SK-N-SH (cell line): ENCODE data around the gene EHD1. TPM values are rescaled to one million over a fixed set of nuclear protein-coding genes. Genes with fewer than 3 reads are reported as not detected.

Experiments used
- CTCF ChIA-PET: fragments of 300-600, 350-600 bp; formaldehyde crosslinking; extraction: SDS; loops from one replicate; lab custom pipeline; 2021; lab: Yijun Ruan, JAX
- POLR2A ChIA-PET: fragments of 350-600 bp; sonication (Branson Sonifier 250); formaldehyde crosslinking; extraction: SDS; loops from one replicate; lab custom pipeline; 2020; ENCODE audit warnings: antibody characterized with exemption, inconsistent platforms; lab: Yijun Ruan, JAX
- DNase-seq: peaks from one replicate; pipeline ENCODE4 v3.0.0; 2012
- H2AFZ ChIP-seq: fragments of 200-600 bp; sonication (generic); 2 replicates; pipeline ENCODE4 v1.8.1; 2016; ENCODE audit warnings: antibody characterized with exemption, mild to moderate bottlenecking, low read depth
- H3F3A ChIP-seq: fragments of 200-600 bp; sonication (generic); replicated peaks from 2 replicates; pipeline ENCODE3; 2016; ENCODE audit warnings: antibody characterized with exemption, mild to moderate bottlenecking; ENCODE audit not compliant: insufficient read depth
- H3K27ac ChIP-seq, 2 experiments: fragments of 200-500 bp in 1 of 2; fragments of 200-600 bp in 1 of 2; sonication (Bioruptor generic) in 1 of 2; sonication (generic), shearing (Covaris generic) in 1 of 2; 2 replicates each; pipeline versions ENCODE4 v1.5.1 to v1.6.1; 2014 to 2016; ENCODE audit warnings: low read depth in 2 of 2, inconsistent platforms in 1 of 2, low read length in 1 of 2, mild to moderate bottlenecking in 1 of 2, mixed read lengths in 1 of 2
- H3K27me3 ChIP-seq: fragments of 200-600 bp; sonication (generic), shearing (Covaris generic); 2 replicates; pipeline ENCODE4 v1.6.1; 2016; ENCODE audit warnings: mixed run types; ENCODE audit not compliant: insufficient read depth
- H3K36me3 ChIP-seq, 2 experiments: fragments of 200-500 bp in 1 of 2; fragments of 200-600 bp in 1 of 2; sonication (Bioruptor generic) in 1 of 2; sonication (generic) in 1 of 2; replicated peaks in 1 of 2; 2 replicates each; pipeline versions ENCODE3 to v1.5.1; 2014 to 2016; ENCODE audit warnings: low read length in 1 of 2, mild to moderate bottlenecking in 1 of 2; ENCODE audit not compliant: insufficient read depth in 2 of 2, control insufficient read depth in 1 of 2
- H3K4me1 ChIP-seq, 2 experiments: fragments of 200-500 bp in 1 of 2; fragments of 200-600 bp in 1 of 2; sonication (Bioruptor generic) in 1 of 2; sonication (generic), shearing (Covaris generic) in 1 of 2; 2 replicates each; pipeline versions ENCODE4 v1.5.1 to v1.6.1; 2014 to 2016; ENCODE audit warnings: low read depth in 1 of 2, low read length in 1 of 2, mixed run types in 1 of 2; ENCODE audit not compliant: insufficient read depth in 2 of 2, control insufficient read depth in 1 of 2
- H3K4me2 ChIP-seq: fragments of 200-600 bp; sonication (generic), shearing (Covaris generic); 2 replicates; pipeline ENCODE4 v1.6.1; 2017; ENCODE audit warnings: mixed run types
- H3K4me3 ChIP-seq, 2 experiments: fragments of 200-500 bp in 1 of 2; fragments of 200-600 bp in 1 of 2; sonication (Bioruptor generic) in 1 of 2; sonication (generic), shearing (Covaris generic) in 1 of 2; 2 replicates each; pipeline versions ENCODE4 v1.5.1 to v1.8.1; 2014 to 2016; ENCODE audit warnings: low read depth in 2 of 2, inconsistent platforms in 1 of 2, low read length in 1 of 2, mild to moderate bottlenecking in 1 of 2, mixed read lengths in 1 of 2, moderate library complexity in 1 of 2
- H3K79me2 ChIP-seq: fragments of 200-600 bp; sonication (generic); 2 replicates; pipeline ENCODE4 v1.8.1; 2017; ENCODE audit warnings: mild to moderate bottlenecking; ENCODE audit not compliant: insufficient read depth
- H3K9ac ChIP-seq: fragments of 200-600 bp; sonication (generic); 2 replicates; pipeline ENCODE4 v1.6.1; 2017; ENCODE audit warnings: mixed run types
- H3K9me2 ChIP-seq: fragments of 200-600 bp; sonication (generic); 2 replicates; pipeline ENCODE4 v1.6.1; 2017; ENCODE audit warnings: mixed run types
- H3K9me3 ChIP-seq: fragments of 200-600 bp; sonication (generic); 2 replicates; pipeline ENCODE4 v1.6.1; 2017; ENCODE audit warnings: mixed run types, mild to moderate bottlenecking, moderate library complexity
- H4K20me1 ChIP-seq: fragments of 200-600 bp; sonication (generic); 2 replicates; pipeline ENCODE4 v1.6.1; 2017; ENCODE audit warnings: mild to moderate bottlenecking, mixed run types; ENCODE audit not compliant: insufficient read depth
- CHD2 ChIP-seq: fragments of 150-350 bp; IDR thresholded peaks from 2 replicates; pipeline ENCODE4 v1.6.1; 2018; ENCODE audit warnings: low read length; ENCODE audit not compliant: partially characterized antibody
- EZH2phosphoT487 ChIP-seq: fragments of 200-600 bp; sonication (generic); IDR thresholded peaks from 2 replicates; pipeline ENCODE4 v1.6.1; 2017; ENCODE audit warnings: low read depth, mixed run types, mild to moderate bottlenecking, antibody characterized with exemption, moderate library complexity, borderline replicate concordance
- FOSL2 ChIP-seq: IDR thresholded peaks from 2 replicates; pipeline ENCODE4 v1.4.0; 2012; ENCODE audit warnings: low read depth, mild to moderate bottlenecking, moderate library complexity, borderline replicate concordance
- GATA2 ChIP-seq: sonication (generic); formaldehyde crosslinking; IDR thresholded peaks from 2 replicates; pipeline ENCODE4 v1.5.0; 2020; ENCODE audit warnings: mild to moderate bottlenecking, missing genetic modification reagents
- MEF2A ChIP-seq: IDR thresholded peaks from 2 replicates; pipeline ENCODE4 v1.4.0; 2012; ENCODE audit warnings: low read depth, borderline replicate concordance
- NFIC ChIP-seq: IDR thresholded peaks from 2 replicates; pipeline ENCODE4 v1.4.0; 2012; ENCODE audit warnings: borderline replicate concordance
- NRF1 ChIP-seq: IDR thresholded peaks from 2 replicates; pipeline ENCODE4 v1.6.1; 2012; ENCODE audit warnings: low read depth, mild to moderate bottlenecking, low read length
- POLR2AphosphoS5 ChIP-seq: IDR thresholded peaks from 2 replicates; pipeline ENCODE4 v1.6.1; 2012; ENCODE audit warnings: low read depth, low read length
- RAD21 ChIP-seq: IDR thresholded peaks from 2 replicates; pipeline ENCODE4 v1.6.1; 2012; ENCODE audit warnings: mild to moderate bottlenecking, low read length
- RCOR1 ChIP-seq: fragments of 150-350 bp; IDR thresholded peaks from 2 replicates; pipeline ENCODE4 v1.6.1; 2017; ENCODE audit warnings: antibody characterized with exemption, low read length
- RFX5 ChIP-seq: IDR thresholded peaks from 2 replicates; pipeline ENCODE4 v1.6.1; 2012; ENCODE audit warnings: mild to moderate bottlenecking, improper control_type of control experiment, low read length
- TAF1 ChIP-seq: IDR thresholded peaks from 2 replicates; pipeline ENCODE4 v1.6.1; 2012; ENCODE audit warnings: low read depth, mild to moderate bottlenecking, low read length, moderate library complexity, borderline replicate concordance
- WGBS: methylation state at CpG from one replicate; pipeline ENCODE4 v1.1.6; 2017; ENCODE audit warnings: low lambda C conversion rate; 5-methylcytosine and 5-hydroxymethylcytosine counted together
- polyA plus RNA-seq, 3 experiments: library from polyadenylated mRNA; depleted of rRNA; stranded (reverse); fragments of >200 nt; gene quantifications; 2 replicates each; pipeline ENCODE4 v1.2.3, GENCODE V29; 2012
- TF ChIP-seq, protein P1 (sequence below): IDR thresholded peaks from 2 replicates; pipeline ENCODE4; 2012
- TF ChIP-seq, protein P2 (sequence below): IDR thresholded peaks from 2 replicates; pipeline ENCODE4 v1.4.0; 2012; ENCODE audit warnings: low read depth, borderline replicate concordance
- TF ChIP-seq, protein P3 (sequence below): fragments of 150-350 bp; IDR thresholded peaks from 2 replicates; pipeline ENCODE4 v1.6.1; 2017; ENCODE audit warnings: antibody characterized with exemption, low read length, low read depth, borderline replicate concordance

EHD1 gene
- polyA plus RNA-seq, 1 of the 3 experiments (the other 2 are of a cell fraction) = 93.3 TPM

DNA sequence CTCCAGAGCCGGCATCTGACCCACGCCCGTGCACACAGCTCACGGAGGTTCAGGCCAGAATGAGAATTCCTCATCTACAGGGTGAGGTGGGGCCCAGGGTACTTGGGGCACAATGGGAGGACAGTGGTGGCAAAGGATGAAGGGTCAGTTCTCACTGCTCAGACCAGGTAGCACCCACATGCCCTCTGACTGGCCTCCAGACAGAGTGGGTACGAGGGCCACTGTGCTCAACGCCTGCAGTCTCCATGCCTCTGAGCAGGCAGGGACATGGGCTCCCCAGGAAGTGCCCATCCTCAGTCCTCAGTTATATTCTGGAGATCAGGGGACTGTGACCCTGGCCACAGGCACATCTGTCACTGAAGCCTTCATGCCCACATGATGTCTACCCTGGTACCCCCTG, 20.9 kb downstream of the EHD1 start:
- no peak overlapping the region for H3K9ac ChIP-seq
- H3K27me3 ChIP-seq = no peaks in the 10 kb centered on the region
- CTCF ChIA-PET = interaction anchor here (0.8 to 3.9 kb wide), 6 partner anchors 9 to 169 kb away, joined by 3 to 18 read pairs (median 3); no protein-coding TSS in a partner anchor
- H3K4me1 ChIP-seq = peaks cover 11 to 28% of the 10 kb centered on the region in 2 experiments; a peak in 3 of 4 replicates
- no peak for DNase-seq
- WGBS = 97% methylated on average over 4 of the region's 6 CpGs
- H2AFZ ChIP-seq = no peak overlapping the region
- H3K9me2 ChIP-seq = no peaks in the 10 kb centered on the region
- peaks cover 10% of the 10 kb centered on the region; the same call in 1 of the 2 replicates for H4K20me1 ChIP-seq
- H3F3A ChIP-seq = peaks cover 11% of the 10 kb centered on the region
- H3K4me3 ChIP-seq = no peak overlapping the region
- TF ChIP-seq NFIC (no peak), EZH2phosphoT487 (no peak), MEF2A (no peak), RAD21 (no peak), CHD2 (no peak), GATA2 (CRISPR knock-in tag) (no peak), FOSL2 (no peak), POLR2AphosphoS5 (no peak), RCOR1 (no peak), RFX5 (no peak), TAF1 (no peak), NRF1 (no peak)
- TF ChIP-seq, protein P1, sequence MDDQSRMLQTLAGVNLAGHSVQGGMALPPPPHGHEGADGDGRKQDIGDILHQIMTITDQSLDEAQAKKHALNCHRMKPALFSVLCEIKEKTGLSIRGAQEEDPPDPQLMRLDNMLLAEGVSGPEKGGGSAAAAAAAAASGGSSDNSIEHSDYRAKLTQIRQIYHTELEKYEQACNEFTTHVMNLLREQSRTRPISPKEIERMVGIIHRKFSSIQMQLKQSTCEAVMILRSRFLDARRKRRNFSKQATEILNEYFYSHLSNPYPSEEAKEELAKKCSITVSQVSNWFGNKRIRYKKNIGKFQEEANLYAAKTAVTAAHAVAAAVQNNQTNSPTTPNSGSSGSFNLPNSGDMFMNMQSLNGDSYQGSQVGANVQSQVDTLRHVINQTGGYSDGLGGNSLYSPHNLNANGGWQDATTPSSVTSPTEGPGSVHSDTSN = no peak
- TF ChIP-seq, protein P2, sequence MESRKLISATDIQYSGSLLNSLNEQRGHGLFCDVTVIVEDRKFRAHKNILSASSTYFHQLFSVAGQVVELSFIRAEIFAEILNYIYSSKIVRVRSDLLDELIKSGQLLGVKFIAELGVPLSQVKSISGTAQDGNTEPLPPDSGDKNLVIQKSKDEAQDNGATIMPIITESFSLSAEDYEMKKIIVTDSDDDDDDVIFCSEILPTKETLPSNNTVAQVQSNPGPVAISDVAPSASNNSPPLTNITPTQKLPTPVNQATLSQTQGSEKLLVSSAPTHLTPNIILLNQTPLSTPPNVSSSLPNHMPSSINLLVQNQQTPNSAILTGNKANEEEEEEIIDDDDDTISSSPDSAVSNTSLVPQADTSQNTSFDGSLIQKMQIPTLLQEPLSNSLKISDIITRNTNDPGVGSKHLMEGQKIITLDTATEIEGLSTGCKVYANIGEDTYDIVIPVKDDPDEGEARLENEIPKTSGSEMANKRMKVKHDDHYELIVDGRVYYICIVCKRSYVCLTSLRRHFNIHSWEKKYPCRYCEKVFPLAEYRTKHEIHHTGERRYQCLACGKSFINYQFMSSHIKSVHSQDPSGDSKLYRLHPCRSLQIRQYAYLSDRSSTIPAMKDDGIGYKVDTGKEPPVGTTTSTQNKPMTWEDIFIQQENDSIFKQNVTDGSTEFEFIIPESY = no peak
- TF ChIP-seq, protein P3, sequence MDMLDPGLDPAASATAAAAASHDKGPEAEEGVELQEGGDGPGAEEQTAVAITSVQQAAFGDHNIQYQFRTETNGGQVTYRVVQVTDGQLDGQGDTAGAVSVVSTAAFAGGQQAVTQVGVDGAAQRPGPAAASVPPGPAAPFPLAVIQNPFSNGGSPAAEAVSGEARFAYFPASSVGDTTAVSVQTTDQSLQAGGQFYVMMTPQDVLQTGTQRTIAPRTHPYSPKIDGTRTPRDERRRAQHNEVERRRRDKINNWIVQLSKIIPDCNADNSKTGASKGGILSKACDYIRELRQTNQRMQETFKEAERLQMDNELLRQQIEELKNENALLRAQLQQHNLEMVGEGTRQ = no peak
- TF ChIP-seq, all 33 proteins: peak for 0
- Histone ChIP-seq H3K9me3 (no peaks in the 10 kb centered on the region), H3K36me3 (peaks cover 7 to 27% of the 10 kb centered on the region in 2 experiments), H3K4me2 (no peak overlapping the region), H3K27ac (no peak overlapping the region; a peak in 1 of 4 replicates), H3K79me2 (peaks cover 46% of the 10 kb centered on the region)
- POLR2A ChIA-PET = interaction anchor here (2.4 kb wide), 1 partner anchor 21 kb away, joined by 8 read pairs; the partner anchor contains the start of gene EHD1
